Measurements from ENCODE around the gene MARVELD3.

DNA sequence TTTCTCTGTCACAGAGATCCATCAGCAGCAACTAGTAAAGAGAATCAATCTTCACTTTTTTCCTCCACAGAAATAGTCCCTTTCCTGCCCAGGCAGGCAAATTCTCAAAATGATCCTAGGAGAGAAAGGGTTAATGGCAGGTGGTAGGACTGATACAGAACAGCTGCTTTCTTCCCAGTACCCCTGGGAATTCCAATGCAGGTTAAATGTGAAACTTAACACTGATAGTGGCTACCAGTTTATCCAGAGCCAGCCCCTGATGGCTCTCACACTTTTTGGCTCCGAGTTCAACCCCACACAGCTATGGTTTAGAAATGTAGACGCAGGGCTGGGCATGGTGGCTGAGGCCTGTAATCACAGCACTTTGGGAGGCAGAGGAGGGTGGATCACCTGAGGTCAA is 22.2 kb downstream of the MARVELD3 start:
- TF ChIP-seq, protein P1, sequence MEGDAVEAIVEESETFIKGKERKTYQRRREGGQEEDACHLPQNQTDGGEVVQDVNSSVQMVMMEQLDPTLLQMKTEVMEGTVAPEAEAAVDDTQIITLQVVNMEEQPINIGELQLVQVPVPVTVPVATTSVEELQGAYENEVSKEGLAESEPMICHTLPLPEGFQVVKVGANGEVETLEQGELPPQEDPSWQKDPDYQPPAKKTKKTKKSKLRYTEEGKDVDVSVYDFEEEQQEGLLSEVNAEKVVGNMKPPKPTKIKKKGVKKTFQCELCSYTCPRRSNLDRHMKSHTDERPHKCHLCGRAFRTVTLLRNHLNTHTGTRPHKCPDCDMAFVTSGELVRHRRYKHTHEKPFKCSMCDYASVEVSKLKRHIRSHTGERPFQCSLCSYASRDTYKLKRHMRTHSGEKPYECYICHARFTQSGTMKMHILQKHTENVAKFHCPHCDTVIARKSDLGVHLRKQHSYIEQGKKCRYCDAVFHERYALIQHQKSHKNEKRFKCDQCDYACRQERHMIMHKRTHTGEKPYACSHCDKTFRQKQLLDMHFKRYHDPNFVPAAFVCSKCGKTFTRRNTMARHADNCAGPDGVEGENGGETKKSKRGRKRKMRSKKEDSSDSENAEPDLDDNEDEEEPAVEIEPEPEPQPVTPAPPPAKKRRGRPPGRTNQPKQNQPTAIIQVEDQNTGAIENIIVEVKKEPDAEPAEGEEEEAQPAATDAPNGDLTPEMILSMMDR (conservative IDR thresholded peaks at IDR 0.05 in 1 of 2, IDR thresholded peaks at IDR 0.05 in 1 of 2; ENCODE audit: extremely low read depth in 1 of 2, insufficient read depth in 1 of 2, low read depth in 1 of 2, low read length in 2 of 2): no peak
- no peak for TF ChIP-seq EZH2 (IDR thresholded peaks at IDR 0.05; ENCODE audit: borderline replicate concordance, low read length)

Measured in mammary epithelial cell (primary cell).